KBM-7 (cell line): ENCODE measurements around the gene BCAR3.
A peak's percentile ranks its signal among the peaks of the same experiment; 100 is the strongest.
"Not testable (repeated sequence)": the region's sequence is repeated elsewhere in the genome, so short reads cannot be mapped to it uniquely, and the experiment has no call there.

Source experiments
- DNase-seq: peaks from one replicate; pipeline ENCODE4 v3.0.0-alpha.2; 2015
- in situ Hi-C: fragments of 300-500 bp; cut with MboI; formaldehyde crosslinking; loops from 2 replicates; pipeline ENCODE4 v1.14.3; 2020; ENCODE audit warnings: low sequenced_read_pairs, low pct_unique_long_range_greater_than_20kb, mixed read lengths

BCAR3 gene

GRCh38 chr1:93652323-93652949, 29.2 kb downstream of the BCAR3 start:
- in situ Hi-C loops, result no loop called here
- DNase-seq, result no peak

GRCh38 chr1:93651695-93652094, 29.9 kb downstream of the BCAR3 start:
- DNase-seq, result no peak
- in situ Hi-C loops, result no loop called here

DNA sequence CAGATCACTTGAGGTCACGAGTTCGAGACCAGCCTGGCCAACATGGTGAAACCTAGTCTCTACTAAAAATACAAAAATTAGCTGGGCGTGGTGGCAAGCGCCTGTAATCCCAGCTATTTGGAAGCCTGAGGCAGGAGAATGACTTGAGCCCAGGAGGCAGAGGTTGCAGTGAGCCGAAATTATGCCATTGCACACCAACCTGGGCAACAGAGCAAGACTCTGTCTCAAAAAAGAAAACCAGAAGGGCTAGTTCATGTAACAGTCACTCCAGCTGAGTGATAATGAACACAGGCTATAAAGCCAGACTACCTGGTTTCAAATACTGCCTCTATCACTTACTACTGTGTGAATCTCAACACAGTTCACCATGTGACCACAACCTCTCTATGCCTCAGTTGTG, 31.5 kb downstream of the BCAR3 start:
- in situ Hi-C loops, DNase-seq: not testable (repeated sequence)

DNA sequence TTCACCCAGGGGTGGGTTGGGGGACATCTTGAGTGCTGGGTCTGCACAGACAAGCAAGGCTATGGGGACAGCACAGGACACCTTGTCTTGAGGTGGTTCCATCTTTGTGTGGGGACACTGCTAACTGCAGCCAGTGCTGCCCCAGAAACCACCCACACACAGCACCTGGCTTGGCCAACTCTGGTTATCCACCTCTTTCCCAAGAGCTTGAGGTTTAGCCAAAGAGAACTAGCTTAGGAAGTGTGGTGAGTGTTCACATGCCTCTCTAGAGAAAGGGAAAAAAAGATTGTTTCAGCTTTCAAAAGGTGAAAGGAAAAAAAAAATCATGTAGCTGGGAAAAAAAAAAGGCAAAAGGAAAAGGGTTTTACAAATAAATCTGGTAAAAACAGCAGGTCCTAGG, 32.4 kb downstream of the BCAR3 start:
- DNase-seq, result no peak
- in situ Hi-C loops, result loop anchor here (25.0 kb wide), 1 partner anchor 163 kb away; no protein-coding TSS in a partner anchor

DNA sequence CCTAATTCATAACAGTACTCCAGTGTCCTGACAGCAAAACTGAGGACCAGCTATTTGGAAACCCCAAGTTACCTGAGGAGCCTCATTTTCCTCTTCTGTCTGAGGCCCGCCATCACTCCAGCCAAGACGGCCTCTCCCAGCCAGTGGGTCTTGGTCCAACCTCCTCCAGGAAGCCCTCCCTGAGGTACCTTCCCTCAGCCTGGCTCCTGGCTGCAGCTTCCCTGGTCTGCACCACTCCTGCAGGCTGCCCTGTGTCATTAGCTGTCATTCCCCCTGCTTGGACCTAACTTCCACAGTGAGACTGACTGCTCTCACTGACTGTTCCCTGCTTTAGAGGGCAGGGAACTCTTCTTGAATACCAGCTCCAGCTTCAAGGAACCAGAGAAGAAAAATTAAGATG, 33.0 kb downstream of the BCAR3 start:
- no peak for DNase-seq
- in situ Hi-C loops, result loop anchor here (25.0 kb wide), 1 partner anchor 164 kb away; no protein-coding TSS in a partner anchor

GRCh38 chr1:93641527-93641926, 40.1 kb downstream of the BCAR3 start:
- in situ Hi-C loops, result loop anchor here (25.0 kb wide), 1 partner anchor 171 kb away; no protein-coding TSS in a partner anchor
- no peak for DNase-seq

- in situ Hi-C loops, result loop anchor here (25.0 kb wide), 1 partner anchor 171 kb away; no protein-coding TSS in a partner anchor
- no peak for DNase-seq
Observed at GRCh38 chr1:93640656-93641440, 40.8 kb downstream of the BCAR3 start.

- DNase-seq, result no peak
- in situ Hi-C loops, result loop anchor here (25.0 kb wide), 1 partner anchor 173 kb away; no protein-coding TSS in a partner anchor
Observed at GRCh38 chr1:93638981-93639380, 42.7 kb downstream of the BCAR3 start.

- in situ Hi-C loops, result loop anchor here (25.0 kb wide), 1 partner anchor 174 kb away; no protein-coding TSS in a partner anchor
- DNase-seq, result no peak
Observed at GRCh38 chr1:93638307-93638847, 43.3 kb downstream of the BCAR3 start.

- in situ Hi-C loops, result loop anchor here (25.0 kb wide), 1 partner anchor 176 kb away; no protein-coding TSS in a partner anchor
- no peak for DNase-seq
Observed at GRCh38 chr1:93636712-93637111, 44.9 kb downstream of the BCAR3 start.

DNA sequence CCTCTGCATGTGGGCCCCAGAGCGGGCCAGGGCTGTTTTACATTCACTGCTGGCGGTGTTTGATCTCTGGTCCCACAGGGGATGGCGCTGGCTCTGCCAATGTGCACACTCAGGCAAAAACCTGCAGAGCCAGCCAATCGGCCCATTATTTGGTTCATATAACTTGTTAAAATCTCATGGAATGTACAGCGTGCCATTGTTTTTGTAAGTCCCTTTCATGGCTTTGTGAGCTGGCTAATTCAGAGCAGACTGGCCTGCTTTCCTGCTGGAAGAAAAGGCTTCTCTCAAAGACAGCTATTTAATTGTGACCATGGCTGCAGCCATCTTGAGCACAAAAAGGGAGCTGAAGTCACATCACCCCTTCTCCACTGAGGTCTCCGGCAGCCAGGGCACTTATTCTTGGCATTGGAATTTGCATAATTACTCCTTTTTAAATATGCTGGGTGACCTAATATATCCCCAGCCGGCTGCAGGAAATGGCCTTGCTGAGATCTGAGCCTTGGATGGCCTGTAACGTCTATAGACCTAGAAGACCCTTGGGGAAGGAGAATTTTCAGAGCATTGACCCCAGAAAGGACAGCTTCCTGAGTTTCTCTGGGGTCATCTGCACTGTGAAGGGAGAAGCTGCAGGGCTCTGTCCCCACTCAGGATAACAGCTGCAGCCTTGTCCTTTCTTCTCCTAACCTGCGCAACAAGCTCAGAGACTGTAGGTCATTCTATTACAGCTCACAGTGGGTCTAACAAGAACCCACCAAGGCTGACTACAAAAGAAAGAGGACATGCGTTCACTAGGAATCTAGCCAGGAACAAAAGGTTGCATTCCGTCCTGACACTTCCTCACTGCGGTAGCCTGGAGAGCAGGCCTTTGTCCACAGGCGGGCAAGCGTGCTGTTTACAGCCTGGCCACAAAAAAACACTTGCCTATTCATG, 45.8 kb downstream of the BCAR3 start:
- DNase-seq, result no peak
- in situ Hi-C loops, result loop anchor here (25.0 kb wide), 1 partner anchor 176 kb away; no protein-coding TSS in a partner anchor

DNA sequence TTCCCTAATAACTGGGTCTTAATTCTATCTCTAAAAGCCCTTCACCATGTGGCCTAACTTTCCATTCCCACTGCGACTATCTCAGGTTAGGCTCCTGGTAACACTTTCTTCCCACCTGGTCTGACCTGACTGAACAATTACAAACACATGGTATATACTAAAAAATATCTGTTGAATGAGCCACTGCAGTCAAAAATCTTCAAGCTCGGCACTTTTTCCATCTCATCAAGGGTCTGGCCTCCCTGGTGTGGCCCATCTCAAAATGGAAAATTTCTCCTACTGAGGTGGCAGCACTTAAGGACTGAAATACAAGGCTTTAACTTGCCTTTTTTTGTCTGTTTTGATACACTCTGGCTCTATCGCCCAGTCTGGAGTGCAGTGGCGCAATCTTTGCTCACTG, 48.3 kb downstream of the BCAR3 start:
- no peak for DNase-seq
- in situ Hi-C loops, result loop anchor here (25.0 kb wide), 1 partner anchor 179 kb away; no protein-coding TSS in a partner anchor

GRCh38 chr1:93631626-93632365, 49.8 kb downstream of the BCAR3 start:
- DNase-seq, result peak; percentile 29
- in situ Hi-C loops, result loop anchor here (25.0 kb wide), 1 partner anchor 181 kb away; no protein-coding TSS in a partner anchor

- in situ Hi-C loops, result loop anchor here (25.0 kb wide), 1 partner anchor 182 kb away; no protein-coding TSS in a partner anchor
- no peak for DNase-seq
Observed at GRCh38 chr1:93630168-93630567, 51.5 kb downstream of the BCAR3 start.

- in situ Hi-C loops, result loop anchor here (25.0 kb wide), 1 partner anchor 183 kb away; no protein-coding TSS in a partner anchor
- peak; percentile 75 for DNase-seq
Observed at GRCh38 chr1:93629101-93630059, 52.3 kb downstream of the BCAR3 start.

DNA sequence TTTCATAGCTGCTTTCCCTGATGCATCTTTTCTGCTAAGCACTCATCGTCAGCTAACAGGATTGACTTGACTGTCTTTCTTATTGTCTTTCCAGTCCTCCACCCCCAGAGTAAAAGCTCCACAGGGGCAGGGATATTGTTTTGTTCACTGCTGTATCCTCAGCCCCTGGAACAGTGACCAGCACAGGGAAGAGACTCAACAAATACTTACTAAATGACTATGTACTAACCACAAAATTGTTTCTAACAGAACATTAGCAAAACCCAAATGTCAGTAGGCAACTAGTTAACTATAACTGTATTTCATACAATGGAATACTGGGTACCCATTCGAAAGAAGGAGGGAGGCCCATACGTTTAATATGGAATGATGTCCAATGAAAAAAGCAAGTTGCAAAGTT, 53.0 kb downstream of the BCAR3 start:
- DNase-seq, result no peak
- in situ Hi-C loops, result loop anchor here (25.0 kb wide), 1 partner anchor 184 kb away; no protein-coding TSS in a partner anchor
